IMR-90 (cell line): ENCODE measurements around the gene RAX2. TPM values are rescaled to one million over a fixed set of nuclear protein-coding genes. Genes with fewer than 3 reads are reported as not detected.

Experiments
- ATAC-seq: fragments of 200-7000 bp; cut with Tn5 transposase; 2 replicates; pipeline ENCODE4 v1.9.1; 2020; ENCODE audit warnings: low read depth, mild to moderate bottlenecking, moderate library complexity
- BruUV-seq: library from RNA; stranded (reverse); fragments of 400-500 nt; replicated peaks from 2 replicates; lab custom pipeline; 2021; lab: Mats Ljungman, UMichigan
- CTCF ChIA-PET: fragments of 300-600 bp; formaldehyde crosslinking; extraction: SDS; loops from one replicate; lab custom pipeline; 2021; ENCODE audit warnings: antibody characterized with exemption; lab: Yijun Ruan, JAX
- POLR2A ChIA-PET: fragments of 300-600 bp; sonication (Branson Sonifier 250); formaldehyde crosslinking; loops from one replicate; lab custom pipeline; 2022; ENCODE audit warnings: antibody characterized with exemption; ENCODE audit not compliant: unreplicated experiment; lab: Charles Lee
- DNase-seq: peaks from one replicate; pipeline ENCODE4 v3.0.0; 2013
- H2AFZ ChIP-seq: replicated peaks from 2 replicates; pipeline ENCODE3; 2013; ENCODE audit warnings: low read length, mild to moderate bottlenecking; ENCODE audit not compliant: poor library complexity
- H2AK5ac ChIP-seq: 2 replicates; pipeline ENCODE4 v1.6.1; 2013; ENCODE audit warnings: low read depth, low read length, inconsistent platforms
- H2AK9ac ChIP-seq: replicated peaks from 2 replicates; pipeline ENCODE3; 2013; ENCODE audit warnings: mild to moderate bottlenecking, low read depth, low read length, moderate library complexity; ENCODE audit not compliant: poor library complexity
- H2BK120ac ChIP-seq: 2 replicates; pipeline ENCODE4 v1.6.1; 2013; ENCODE audit warnings: low read depth, low read length, inconsistent platforms
- H2BK15ac ChIP-seq: 3 replicates; pipeline ENCODE4 v1.6.1; 2013; ENCODE audit warnings: low read depth, low read length, inconsistent platforms
- H2BK20ac ChIP-seq: 2 replicates; pipeline ENCODE4 v1.6.1; 2013; ENCODE audit warnings: low read depth, mild to moderate bottlenecking, inconsistent platforms, low read length, moderate library complexity
- H2BK5ac ChIP-seq: 2 replicates; pipeline ENCODE4 v1.6.1; 2013; ENCODE audit warnings: mild to moderate bottlenecking, low read depth, low read length, inconsistent platforms; ENCODE audit not compliant: poor library complexity, severe bottlenecking
- H3K14ac ChIP-seq: replicated peaks from 2 replicates; pipeline ENCODE4 v1.6.1; 2013; ENCODE audit warnings: low read depth, low read length, inconsistent platforms
- H3K18ac ChIP-seq: 2 replicates; pipeline ENCODE4 v1.6.1; 2013; ENCODE audit warnings: low read depth, low read length, control low read depth
- H3K23ac ChIP-seq: 2 replicates; pipeline ENCODE4 v1.6.1; 2013; ENCODE audit warnings: low read depth, low read length, inconsistent platforms
- H3K27ac ChIP-seq: 2 replicates; pipeline ENCODE4 v1.5.1; 2013; ENCODE audit warnings: mild to moderate bottlenecking, control low read depth, low read length; ENCODE audit not compliant: insufficient read depth
- H3K27me3 ChIP-seq: 2 replicates; pipeline ENCODE4 v1.6.1; 2013; ENCODE audit warnings: low read length; ENCODE audit not compliant: control insufficient read depth, insufficient read depth
- H3K36me3 ChIP-seq: 2 replicates; pipeline ENCODE4 v1.6.1; 2013; ENCODE audit warnings: low read length, mixed read lengths; ENCODE audit not compliant: control insufficient read depth, insufficient read depth
- H3K4ac ChIP-seq: 2 replicates; pipeline ENCODE4 v1.6.1; 2013; ENCODE audit warnings: low read depth, low read length, inconsistent platforms
- H3K4me1 ChIP-seq: 2 replicates; pipeline ENCODE4 v1.6.1; 2013; ENCODE audit warnings: low read length, mixed read lengths; ENCODE audit not compliant: control insufficient read depth, insufficient read depth
- H3K4me2 ChIP-seq: 2 replicates; pipeline ENCODE4 v1.6.1; 2013; ENCODE audit warnings: low read depth, mild to moderate bottlenecking, control low read depth, low read length, moderate library complexity
- H3K4me3 ChIP-seq: 2 replicates; pipeline ENCODE4 v1.5.1; 2013; ENCODE audit warnings: low read depth, mild to moderate bottlenecking, control low read depth, low read length, moderate library complexity; ENCODE audit not compliant: insufficient read depth
- H3K56ac ChIP-seq: 2 replicates; pipeline ENCODE4 v1.6.1; 2013; ENCODE audit warnings: low read length, inconsistent platforms; ENCODE audit not compliant: insufficient read depth; ENCODE audit errors: extremely low read depth
- H3K79me1 ChIP-seq, 2 experiments: 2 replicates each; pipeline ENCODE4 v1.6.1; 2013; ENCODE audit warnings: low read length in 2 of 2, inconsistent platforms in 1 of 2, low read depth in 1 of 2
- H3K9ac ChIP-seq: 2 replicates; pipeline ENCODE4 v1.6.1; 2013; ENCODE audit warnings: low read depth, low read length, control low read depth
- H3K9me1 ChIP-seq: 2 replicates; pipeline ENCODE4 v1.6.1; 2013; ENCODE audit warnings: low read length, inconsistent platforms; ENCODE audit not compliant: insufficient read depth
- H3K9me3 ChIP-seq: 2 replicates; pipeline ENCODE4 v1.6.1; 2013; ENCODE audit warnings: low read length; ENCODE audit not compliant: control insufficient read depth, insufficient read depth
- H4K20me1 ChIP-seq: 2 replicates; pipeline ENCODE4 v1.6.1; 2013; ENCODE audit warnings: low read length, inconsistent platforms; ENCODE audit not compliant: insufficient read depth
- H4K5ac ChIP-seq: 2 replicates; pipeline ENCODE4 v1.6.1; 2013; ENCODE audit warnings: mild to moderate bottlenecking, low read depth, low read length, control low read depth
- H4K8ac ChIP-seq, 2 experiments: 2 replicates each; pipeline ENCODE4 v1.6.1; 2013; ENCODE audit warnings: low read depth in 2 of 2, low read length in 2 of 2, control low read depth in 1 of 2, inconsistent platforms in 1 of 2
- H4K91ac ChIP-seq: 2 replicates; pipeline ENCODE4 v1.6.1; 2013; ENCODE audit warnings: low read depth, low read length, inconsistent platforms; ENCODE audit not compliant: insufficient read depth
- BHLHE40 ChIP-seq: fragments of 150-350 bp; IDR thresholded peaks from 2 replicates; pipeline ENCODE4 v1.6.1; 2016; ENCODE audit warnings: mild to moderate bottlenecking, low read depth, low read length
- CEBPB ChIP-seq: IDR thresholded peaks from 2 replicates; pipeline ENCODE4 v1.6.1; 2012; ENCODE audit warnings: low read depth, low read length, improper control_type of control experiment
- FOS ChIP-seq: fragments of 150-350 bp; IDR thresholded peaks from 2 replicates; pipeline ENCODE4 v1.6.1; 2016; ENCODE audit warnings: low read depth, low read length
- MAFK ChIP-seq: IDR thresholded peaks from 2 replicates; pipeline ENCODE4 v1.6.1; 2012; ENCODE audit warnings: low read depth, low read length, improper control_type of control experiment
- MXI1 ChIP-seq: IDR thresholded peaks from 2 replicates; pipeline ENCODE4 v1.6.1; 2012; ENCODE audit warnings: low read depth, mild to moderate bottlenecking, low read length, moderate library complexity, borderline replicate concordance
- POLR2A ChIP-seq: IDR thresholded peaks from 2 replicates; pipeline ENCODE4 v1.6.1; 2012; ENCODE audit warnings: mild to moderate bottlenecking, low read depth, low read length
- SMC3 ChIP-seq: fragments of 150-350 bp; IDR thresholded peaks from 2 replicates; pipeline ENCODE4 v1.6.1; 2016; ENCODE audit warnings: low read depth, mild to moderate bottlenecking, antibody characterized with exemption, low read length, moderate library complexity
- WGBS, 2 experiments: methylation state at CpG; one replicate each; pipeline versions ENCODE4 v1.1.5 to v1.1.7; 2013; ENCODE audit warnings: missing lambda C conversion rate in 2 of 2; ENCODE audit not compliant: insufficient read length in 1 of 2; ENCODE audit errors: extremely low coverage in 2 of 2; 5-methylcytosine and 5-hydroxymethylcytosine counted together
- dilution Hi-C: fragments of 300-500 bp; cut with HindIII; formaldehyde crosslinking; loops from one replicate; pipeline ENCODE4 v1.14.3; 2018; ENCODE audit warnings: low sequenced_read_pairs; ENCODE audit not compliant: unreplicated experiment
- in situ Hi-C: fragments of 300-500 bp; cut with MboI; formaldehyde crosslinking; loops from 3 replicates; pipeline ENCODE4 v1.14.3; 2019; ENCODE audit warnings: low sequenced_read_pairs, inconsistent platforms, mixed read lengths
- intact Hi-C: fragments of 100-400 bp; cut with micrococcal nuclease; formaldehyde crosslinking; loops from 2 replicates; pipeline ENCODE4 v1.10.0; 2022
- polyA plus RNA-seq, 3 experiments: library from polyadenylated mRNA; depleted of rRNA; stranded (reverse); fragments of >200 nt; gene quantifications; 2 replicates each; pipeline ENCODE4 v1.2.3, GENCODE V29; 2012; ENCODE audit warnings: low replicate concordance in 1 of 3
- total RNA-seq: library from RNA; depleted of rRNA; stranded (reverse); fragments of >200 nt; gene quantifications from 2 replicates; pipeline ENCODE4 v1.2.3, GENCODE V29; 2012
- TF ChIP-seq, protein P1 (sequence below): fragments of 150-350 bp; IDR thresholded peaks from 2 replicates; pipeline ENCODE4 v1.6.1; 2017; ENCODE audit warnings: mild to moderate bottlenecking, antibody characterized with exemption, low read length, low read depth

Gene RAX2
- total and polyA plus RNA-seq, 2 of the 4 experiments (the other 2 are of a cell fraction) = not detected

GRCh38 chr19:3736106-3736724, 35.8 kb downstream of the RAX2 start:
- no peak overlapping the region for H2AK9ac ChIP-seq
- no peak overlapping the region for H2AFZ ChIP-seq
- no peak overlapping the region for H3K56ac ChIP-seq
- H3K9ac ChIP-seq = no peak overlapping the region
- no peak overlapping the region for H3K27ac ChIP-seq
- no peaks in the 10 kb centered on the region for H3K4me1 ChIP-seq
- BruUV-seq = no TSS peak
- dilution Hi-C loops (no loop called here), intact Hi-C loops (no loop called here), in situ Hi-C loops (no loop called here)
- H3K4me3 ChIP-seq = no peak overlapping the region
- TF ChIP-seq FOS (no peak), CEBPB (no peak), MAFK (no peak), POLR2A (no peak), SMC3 (no peak), BHLHE40 (no peak), MXI1 (no peak)
- TF ChIP-seq, protein P1, sequence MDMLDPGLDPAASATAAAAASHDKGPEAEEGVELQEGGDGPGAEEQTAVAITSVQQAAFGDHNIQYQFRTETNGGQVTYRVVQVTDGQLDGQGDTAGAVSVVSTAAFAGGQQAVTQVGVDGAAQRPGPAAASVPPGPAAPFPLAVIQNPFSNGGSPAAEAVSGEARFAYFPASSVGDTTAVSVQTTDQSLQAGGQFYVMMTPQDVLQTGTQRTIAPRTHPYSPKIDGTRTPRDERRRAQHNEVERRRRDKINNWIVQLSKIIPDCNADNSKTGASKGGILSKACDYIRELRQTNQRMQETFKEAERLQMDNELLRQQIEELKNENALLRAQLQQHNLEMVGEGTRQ = no peak
- H3K14ac ChIP-seq = no peak overlapping the region
- no peaks in the 10 kb centered on the region; the same call in 1 of the 2 replicates for H3K9me3 ChIP-seq
- ChIA-PET POLR2A (no interaction called here), CTCF (no interaction called here)
- H3K36me3 ChIP-seq = no peaks in the 10 kb centered on the region
- H3K4me2 ChIP-seq = no peak overlapping the region
- H3K27me3 ChIP-seq = peaks cover 11% of the 10 kb centered on the region
- no peak overlapping the region for H2BK20ac ChIP-seq
- H4K91ac ChIP-seq = no peak overlapping the region
- no peak for DNase-seq
- ATAC-seq = no peak
- no peak overlapping the region for H3K23ac ChIP-seq
- H2BK15ac ChIP-seq = no peak overlapping the region
- 83% methylated on average over 10 of the region's 21 CpGs; no CpG with 5 or more reads in 1 of the 2 experiments for WGBS, 2 experiments
- H2BK5ac ChIP-seq = no peak overlapping the region
- H3K79me1 ChIP-seq = no peaks in the 10 kb centered on the region
- no peak overlapping the region for H3K18ac ChIP-seq
- peaks cover 8% of the 10 kb centered on the region; the same call in 1 of the 2 replicates for H3K9me1 ChIP-seq
- H3K4ac ChIP-seq = no peak overlapping the region
- H4K5ac ChIP-seq = no peak overlapping the region
- no peaks in the 10 kb centered on the region for H4K20me1 ChIP-seq
- no peak overlapping the region for H2BK120ac ChIP-seq
- no peak overlapping the region for H2AK5ac ChIP-seq
- no peak overlapping the region for H4K8ac ChIP-seq
